IMR-90 (cell line): ENCODE data around the gene CHST5. TPM values are rescaled to one million over a fixed set of nuclear protein-coding genes. Genes with fewer than 3 reads are reported as not detected.

Source experiments
- ATAC-seq: fragments of 200-7000 bp; cut with Tn5 transposase; 2 replicates; pipeline ENCODE4 v1.9.1; 2020; ENCODE audit warnings: low read depth, mild to moderate bottlenecking, moderate library complexity
- BruUV-seq: library from RNA; stranded (reverse); fragments of 400-500 nt; replicated peaks from 2 replicates; lab custom pipeline; 2021; lab: Mats Ljungman, UMichigan
- CTCF ChIA-PET: fragments of 300-600 bp; formaldehyde crosslinking; extraction: SDS; loops from one replicate; lab custom pipeline; 2021; ENCODE audit warnings: antibody characterized with exemption; lab: Yijun Ruan, JAX
- POLR2A ChIA-PET: fragments of 300-600 bp; sonication (Branson Sonifier 250); formaldehyde crosslinking; loops from one replicate; lab custom pipeline; 2022; ENCODE audit warnings: antibody characterized with exemption; ENCODE audit not compliant: unreplicated experiment; lab: Charles Lee
- DNase-seq: peaks from one replicate; pipeline ENCODE4 v3.0.0; 2013
- H2AFZ ChIP-seq: replicated peaks from 2 replicates; pipeline ENCODE3; 2013; ENCODE audit warnings: low read length, mild to moderate bottlenecking; ENCODE audit not compliant: poor library complexity
- H2AK5ac ChIP-seq: 2 replicates; pipeline ENCODE4 v1.6.1; 2013; ENCODE audit warnings: low read depth, low read length, inconsistent platforms
- H2AK9ac ChIP-seq: replicated peaks from 2 replicates; pipeline ENCODE3; 2013; ENCODE audit warnings: mild to moderate bottlenecking, low read depth, low read length, moderate library complexity; ENCODE audit not compliant: poor library complexity
- H2BK120ac ChIP-seq: 2 replicates; pipeline ENCODE4 v1.6.1; 2013; ENCODE audit warnings: low read depth, low read length, inconsistent platforms
- H2BK15ac ChIP-seq: 3 replicates; pipeline ENCODE4 v1.6.1; 2013; ENCODE audit warnings: low read depth, low read length, inconsistent platforms
- H2BK20ac ChIP-seq: 2 replicates; pipeline ENCODE4 v1.6.1; 2013; ENCODE audit warnings: low read depth, mild to moderate bottlenecking, inconsistent platforms, low read length, moderate library complexity
- H2BK5ac ChIP-seq: 2 replicates; pipeline ENCODE4 v1.6.1; 2013; ENCODE audit warnings: mild to moderate bottlenecking, low read depth, low read length, inconsistent platforms; ENCODE audit not compliant: poor library complexity, severe bottlenecking
- H3K14ac ChIP-seq: replicated peaks from 2 replicates; pipeline ENCODE4 v1.6.1; 2013; ENCODE audit warnings: low read depth, low read length, inconsistent platforms
- H3K18ac ChIP-seq: 2 replicates; pipeline ENCODE4 v1.6.1; 2013; ENCODE audit warnings: low read depth, low read length, control low read depth
- H3K23ac ChIP-seq: 2 replicates; pipeline ENCODE4 v1.6.1; 2013; ENCODE audit warnings: low read depth, low read length, inconsistent platforms
- H3K27ac ChIP-seq: 2 replicates; pipeline ENCODE4 v1.5.1; 2013; ENCODE audit warnings: mild to moderate bottlenecking, control low read depth, low read length; ENCODE audit not compliant: insufficient read depth
- H3K27me3 ChIP-seq: 2 replicates; pipeline ENCODE4 v1.6.1; 2013; ENCODE audit warnings: low read length; ENCODE audit not compliant: control insufficient read depth, insufficient read depth
- H3K36me3 ChIP-seq: 2 replicates; pipeline ENCODE4 v1.6.1; 2013; ENCODE audit warnings: low read length, mixed read lengths; ENCODE audit not compliant: control insufficient read depth, insufficient read depth
- H3K4ac ChIP-seq: 2 replicates; pipeline ENCODE4 v1.6.1; 2013; ENCODE audit warnings: low read depth, low read length, inconsistent platforms
- H3K4me1 ChIP-seq: 2 replicates; pipeline ENCODE4 v1.6.1; 2013; ENCODE audit warnings: low read length, mixed read lengths; ENCODE audit not compliant: control insufficient read depth, insufficient read depth
- H3K4me2 ChIP-seq: 2 replicates; pipeline ENCODE4 v1.6.1; 2013; ENCODE audit warnings: low read depth, mild to moderate bottlenecking, control low read depth, low read length, moderate library complexity
- H3K4me3 ChIP-seq: 2 replicates; pipeline ENCODE4 v1.5.1; 2013; ENCODE audit warnings: low read depth, mild to moderate bottlenecking, control low read depth, low read length, moderate library complexity; ENCODE audit not compliant: insufficient read depth
- H3K56ac ChIP-seq: 2 replicates; pipeline ENCODE4 v1.6.1; 2013; ENCODE audit warnings: low read length, inconsistent platforms; ENCODE audit not compliant: insufficient read depth; ENCODE audit errors: extremely low read depth
- H3K79me1 ChIP-seq, 2 experiments: 2 replicates each; pipeline ENCODE4 v1.6.1; 2013; ENCODE audit warnings: low read length in 2 of 2, inconsistent platforms in 1 of 2, low read depth in 1 of 2
- H3K9ac ChIP-seq: 2 replicates; pipeline ENCODE4 v1.6.1; 2013; ENCODE audit warnings: low read depth, low read length, control low read depth
- H3K9me1 ChIP-seq: 2 replicates; pipeline ENCODE4 v1.6.1; 2013; ENCODE audit warnings: low read length, inconsistent platforms; ENCODE audit not compliant: insufficient read depth
- H3K9me3 ChIP-seq: 2 replicates; pipeline ENCODE4 v1.6.1; 2013; ENCODE audit warnings: low read length; ENCODE audit not compliant: control insufficient read depth, insufficient read depth
- H4K20me1 ChIP-seq: 2 replicates; pipeline ENCODE4 v1.6.1; 2013; ENCODE audit warnings: low read length, inconsistent platforms; ENCODE audit not compliant: insufficient read depth
- H4K5ac ChIP-seq: 2 replicates; pipeline ENCODE4 v1.6.1; 2013; ENCODE audit warnings: mild to moderate bottlenecking, low read depth, low read length, control low read depth
- H4K8ac ChIP-seq, 2 experiments: 2 replicates each; pipeline ENCODE4 v1.6.1; 2013; ENCODE audit warnings: low read depth in 2 of 2, low read length in 2 of 2, control low read depth in 1 of 2, inconsistent platforms in 1 of 2
- H4K91ac ChIP-seq: 2 replicates; pipeline ENCODE4 v1.6.1; 2013; ENCODE audit warnings: low read depth, low read length, inconsistent platforms; ENCODE audit not compliant: insufficient read depth
- BHLHE40 ChIP-seq: fragments of 150-350 bp; IDR thresholded peaks from 2 replicates; pipeline ENCODE4 v1.6.1; 2016; ENCODE audit warnings: mild to moderate bottlenecking, low read depth, low read length
- CEBPB ChIP-seq: IDR thresholded peaks from 2 replicates; pipeline ENCODE4 v1.6.1; 2012; ENCODE audit warnings: low read depth, low read length, improper control_type of control experiment
- CHD1 ChIP-seq: IDR thresholded peaks from 2 replicates; pipeline ENCODE4 v1.6.1; 2012; ENCODE audit warnings: low read depth, low read length, improper control_type of control experiment
- FOS ChIP-seq: fragments of 150-350 bp; IDR thresholded peaks from 2 replicates; pipeline ENCODE4 v1.6.1; 2016; ENCODE audit warnings: low read depth, low read length
- MAFK ChIP-seq: IDR thresholded peaks from 2 replicates; pipeline ENCODE4 v1.6.1; 2012; ENCODE audit warnings: low read depth, low read length, improper control_type of control experiment
- MAZ ChIP-seq: IDR thresholded peaks from 2 replicates; pipeline ENCODE4 v1.6.1; 2012; ENCODE audit warnings: low read depth, mild to moderate bottlenecking, low read length, improper control_type of control experiment, moderate library complexity, borderline replicate concordance
- MXI1 ChIP-seq: IDR thresholded peaks from 2 replicates; pipeline ENCODE4 v1.6.1; 2012; ENCODE audit warnings: low read depth, mild to moderate bottlenecking, low read length, moderate library complexity, borderline replicate concordance
- NFE2L2 ChIP-seq: fragments of 150-350 bp; IDR thresholded peaks from 2 replicates; pipeline ENCODE4 v1.6.1; 2016; ENCODE audit warnings: low read depth, mild to moderate bottlenecking, low read length
- POLR2A ChIP-seq: IDR thresholded peaks from 2 replicates; pipeline ENCODE4 v1.6.1; 2012; ENCODE audit warnings: mild to moderate bottlenecking, low read depth, low read length
- RAD21 ChIP-seq: IDR thresholded peaks from 2 replicates; pipeline ENCODE4 v1.6.1; 2012; ENCODE audit warnings: low read length, improper control_type of control experiment
- RCOR1 ChIP-seq: IDR thresholded peaks from 2 replicates; pipeline ENCODE4 v1.6.1; 2012; ENCODE audit warnings: mild to moderate bottlenecking, low read length, improper control_type of control experiment; ENCODE audit not compliant: insufficient replicate concordance
- RFX5 ChIP-seq: IDR thresholded peaks from 2 replicates; pipeline ENCODE4 v1.8.0; 2012; ENCODE audit warnings: low read depth, mild to moderate bottlenecking, low read length, moderate library complexity
- SMC3 ChIP-seq: fragments of 150-350 bp; IDR thresholded peaks from 2 replicates; pipeline ENCODE4 v1.6.1; 2016; ENCODE audit warnings: low read depth, mild to moderate bottlenecking, antibody characterized with exemption, low read length, moderate library complexity
- WGBS, 2 experiments: methylation state at CpG; one replicate each; pipeline versions ENCODE4 v1.1.5 to v1.1.7; 2013; ENCODE audit warnings: missing lambda C conversion rate in 2 of 2; ENCODE audit not compliant: insufficient read length in 1 of 2; ENCODE audit errors: extremely low coverage in 2 of 2; 5-methylcytosine and 5-hydroxymethylcytosine counted together
- dilution Hi-C: fragments of 300-500 bp; cut with HindIII; formaldehyde crosslinking; loops from one replicate; pipeline ENCODE4 v1.14.3; 2018; ENCODE audit warnings: low sequenced_read_pairs; ENCODE audit not compliant: unreplicated experiment
- in situ Hi-C: fragments of 300-500 bp; cut with MboI; formaldehyde crosslinking; loops from 3 replicates; pipeline ENCODE4 v1.14.3; 2019; ENCODE audit warnings: low sequenced_read_pairs, inconsistent platforms, mixed read lengths
- intact Hi-C: fragments of 100-400 bp; cut with micrococcal nuclease; formaldehyde crosslinking; loops from 2 replicates; pipeline ENCODE4 v1.10.0; 2022
- polyA plus RNA-seq, 3 experiments: library from polyadenylated mRNA; depleted of rRNA; stranded (reverse); fragments of >200 nt; gene quantifications; 2 replicates each; pipeline ENCODE4 v1.2.3, GENCODE V29; 2012; ENCODE audit warnings: low replicate concordance in 1 of 3
- total RNA-seq: library from RNA; depleted of rRNA; stranded (reverse); fragments of >200 nt; gene quantifications from 2 replicates; pipeline ENCODE4 v1.2.3, GENCODE V29; 2012
- TF ChIP-seq, protein P1 (sequence below): conservative IDR thresholded peaks from 2 replicates; pipeline ENCODE4 v1.5.1; 2012; ENCODE audit warnings: mild to moderate bottlenecking, low read depth, low read length, improper control_type of control experiment
- TF ChIP-seq, protein P2 (sequence below): fragments of 150-350 bp; IDR thresholded peaks from 2 replicates; pipeline ENCODE4 v1.6.1; 2017; ENCODE audit warnings: mild to moderate bottlenecking, antibody characterized with exemption, low read length, low read depth
- TF ChIP-seq, protein P3 (sequence below): fragments of 150-350 bp; IDR thresholded peaks from 2 replicates; pipeline ENCODE4 v1.6.1; 2016; ENCODE audit warnings: low read depth, mild to moderate bottlenecking, low read length, moderate library complexity, borderline replicate concordance

The CHST5 gene
- total and polyA plus RNA-seq, 2 of the 4 experiments (the other 2 are of a cell fraction) = not detected

DNA sequence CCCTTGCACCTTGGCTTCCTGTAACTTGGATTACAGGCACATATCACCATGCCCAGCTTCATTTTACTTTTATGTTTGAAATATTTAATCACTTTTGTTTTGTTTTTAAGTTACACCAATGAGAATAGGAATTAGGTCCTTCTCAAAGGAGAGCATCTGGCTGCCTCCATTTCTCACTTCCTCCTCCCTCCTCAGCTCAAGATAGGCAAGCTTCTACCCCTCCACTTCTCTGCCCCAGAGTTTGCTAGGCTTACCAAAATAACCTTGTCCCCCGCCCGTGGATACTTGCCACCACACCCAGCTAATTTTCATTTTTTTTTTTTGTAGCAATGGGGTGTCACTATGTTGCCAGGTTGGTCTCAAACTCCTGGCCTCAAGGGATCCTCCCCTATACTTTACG, 48.2 kb upstream of the CHST5 start:
- Histone ChIP-seq H4K91ac (no peak overlapping the region), H3K23ac (no peak overlapping the region), H2BK15ac (no peak overlapping the region), H2BK20ac (no peak overlapping the region), H3K9me1 (peaks cover 3% of the 10 kb centered on the region; the same call in 1 of the 2 replicates), H3K18ac (no peak overlapping the region), H3K4me3 (no peak overlapping the region), H2BK120ac (no peak overlapping the region), H3K9me3 (no peaks in the 10 kb centered on the region), H2AK5ac (no peak overlapping the region), H3K79me1 (no peaks in the 10 kb centered on the region; a peak in 1 of 4 replicates), H3K4me2 (no peak overlapping the region), H3K27me3 (no peaks in the 10 kb centered on the region), H4K20me1 (no peaks in the 10 kb centered on the region), H3K36me3 (peaks cover 7% of the 10 kb centered on the region), H2AFZ (no peak overlapping the region), H3K14ac (no peak overlapping the region), H3K9ac (no peak overlapping the region), H3K4ac (no peak overlapping the region), H4K8ac (no peak overlapping the region), H4K5ac (no peak overlapping the region), H2BK5ac (no peak overlapping the region), H2AK9ac (no peak overlapping the region), H3K27ac (no peak overlapping the region), H3K4me1 (no peaks in the 10 kb centered on the region), H3K56ac (no peak overlapping the region)
- intact Hi-C loops = no loop called here
- DNase-seq = no peak
- WGBS, 2 experiments = 100% methylated on average over 1 of the region's 3 CpGs; no CpG with 5 or more reads in 1 of the 2 experiments
- ATAC-seq = no peak
- ChIA-PET POLR2A (no interaction called here), CTCF (interaction anchor here (0.5 kb wide), 2 partner anchors 28 to 65 kb away, joined by 3 read pairs; no protein-coding TSS in a partner anchor)
- no TSS peak for BruUV-seq
- no peak for TF ChIP-seq MAZ
- TF ChIP-seq, protein P1, sequence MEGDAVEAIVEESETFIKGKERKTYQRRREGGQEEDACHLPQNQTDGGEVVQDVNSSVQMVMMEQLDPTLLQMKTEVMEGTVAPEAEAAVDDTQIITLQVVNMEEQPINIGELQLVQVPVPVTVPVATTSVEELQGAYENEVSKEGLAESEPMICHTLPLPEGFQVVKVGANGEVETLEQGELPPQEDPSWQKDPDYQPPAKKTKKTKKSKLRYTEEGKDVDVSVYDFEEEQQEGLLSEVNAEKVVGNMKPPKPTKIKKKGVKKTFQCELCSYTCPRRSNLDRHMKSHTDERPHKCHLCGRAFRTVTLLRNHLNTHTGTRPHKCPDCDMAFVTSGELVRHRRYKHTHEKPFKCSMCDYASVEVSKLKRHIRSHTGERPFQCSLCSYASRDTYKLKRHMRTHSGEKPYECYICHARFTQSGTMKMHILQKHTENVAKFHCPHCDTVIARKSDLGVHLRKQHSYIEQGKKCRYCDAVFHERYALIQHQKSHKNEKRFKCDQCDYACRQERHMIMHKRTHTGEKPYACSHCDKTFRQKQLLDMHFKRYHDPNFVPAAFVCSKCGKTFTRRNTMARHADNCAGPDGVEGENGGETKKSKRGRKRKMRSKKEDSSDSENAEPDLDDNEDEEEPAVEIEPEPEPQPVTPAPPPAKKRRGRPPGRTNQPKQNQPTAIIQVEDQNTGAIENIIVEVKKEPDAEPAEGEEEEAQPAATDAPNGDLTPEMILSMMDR = no peak
- no peak for TF ChIP-seq MXI1
- TF ChIP-seq SMC3 = no peak
- no peak for TF ChIP-seq RFX5
- TF ChIP-seq BHLHE40 = no peak
- no peak for TF ChIP-seq NFE2L2
- no peak for TF ChIP-seq CHD1
- no peak for TF ChIP-seq CEBPB
- TF ChIP-seq, protein P2, sequence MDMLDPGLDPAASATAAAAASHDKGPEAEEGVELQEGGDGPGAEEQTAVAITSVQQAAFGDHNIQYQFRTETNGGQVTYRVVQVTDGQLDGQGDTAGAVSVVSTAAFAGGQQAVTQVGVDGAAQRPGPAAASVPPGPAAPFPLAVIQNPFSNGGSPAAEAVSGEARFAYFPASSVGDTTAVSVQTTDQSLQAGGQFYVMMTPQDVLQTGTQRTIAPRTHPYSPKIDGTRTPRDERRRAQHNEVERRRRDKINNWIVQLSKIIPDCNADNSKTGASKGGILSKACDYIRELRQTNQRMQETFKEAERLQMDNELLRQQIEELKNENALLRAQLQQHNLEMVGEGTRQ = no peak
- TF ChIP-seq RAD21 = no peak
- TF ChIP-seq FOS = no peak
- no peak for TF ChIP-seq RCOR1
- TF ChIP-seq, protein P3, sequence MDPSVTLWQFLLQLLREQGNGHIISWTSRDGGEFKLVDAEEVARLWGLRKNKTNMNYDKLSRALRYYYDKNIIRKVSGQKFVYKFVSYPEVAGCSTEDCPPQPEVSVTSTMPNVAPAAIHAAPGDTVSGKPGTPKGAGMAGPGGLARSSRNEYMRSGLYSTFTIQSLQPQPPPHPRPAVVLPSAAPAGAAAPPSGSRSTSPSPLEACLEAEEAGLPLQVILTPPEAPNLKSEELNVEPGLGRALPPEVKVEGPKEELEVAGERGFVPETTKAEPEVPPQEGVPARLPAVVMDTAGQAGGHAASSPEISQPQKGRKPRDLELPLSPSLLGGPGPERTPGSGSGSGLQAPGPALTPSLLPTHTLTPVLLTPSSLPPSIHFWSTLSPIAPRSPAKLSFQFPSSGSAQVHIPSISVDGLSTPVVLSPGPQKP = no peak
- no peak for TF ChIP-seq MAFK
- TF ChIP-seq POLR2A = no peak
- in situ Hi-C loops = loop anchor here (25.0 kb wide), 1 partner anchor 372 kb away; the partner anchor contains the start of genes CTRB1 and CTRB2
- dilution Hi-C loops = no loop called here
